Measurements from ENCODE around the gene SGMS2. TPM values are rescaled to one million over a fixed set of nuclear protein-coding genes. Genes with fewer than 3 reads are reported as not detected.

Gene SGMS2
- total RNA-seq, 1 donor from 2014 or later = 1.1 TPM

- Histone ChIP-seq H3K79me2 (ENCODE audit: low read depth) (no peaks in the 10 kb centered on the region), H4K20me1 (ENCODE audit: low read depth) (no peaks in the 10 kb centered on the region), H3F3A (ENCODE audit: low read depth) (no peaks in the 10 kb centered on the region), H3K9ac (no peak overlapping the region), H2AFZ (replicated peaks) (no peak overlapping the region), H3K4me3 (no peak overlapping the region), H3K4me2 (no peak overlapping the region), H3K27me3 (no peaks in the 10 kb centered on the region), H3K27ac (no peak overlapping the region), H3K9me3 (ENCODE audit: low read depth) (no peaks in the 10 kb centered on the region), H3K36me3 (no peaks in the 10 kb centered on the region), H3K4me1 (no peaks in the 10 kb centered on the region)
- DNase-seq (ENCODE audit: low spot score) = no peak
- Mint-ChIP-seq H3K4me1 (no peaks in the 10 kb centered on the region), H3K36me3 (no peaks in the 10 kb centered on the region), H3K9me3 (no peaks in the 10 kb centered on the region), H3K4me3 (no peak overlapping the region), H3K27ac (no peak overlapping the region), H3K27me3 (ENCODE audit: insufficient read depth, low read depth) (no peaks in the 10 kb centered on the region)
- TF ChIP-seq CTCF (IDR thresholded peaks at IDR 0.05) (no peak), EZH2phosphoT487 (IDR thresholded peaks at IDR 0.05) (no peak), EZH2 (IDR thresholded peaks at IDR 0.05) (no peak)
Measured at GRCh38 chr4:107808572-107808971, 16.2 kb upstream of the SGMS2 start.

- no peak for DNase-seq (ENCODE audit: low spot score)
- H3K4me2 ChIP-seq = no peak overlapping the region
- Mint-ChIP-seq H3K4me3 (no peak overlapping the region), H3K27me3 (ENCODE audit: insufficient read depth, low read depth) (no peaks in the 10 kb centered on the region), H3K9me3 (no peaks in the 10 kb centered on the region), H3K4me1 (no peaks in the 10 kb centered on the region), H3K27ac (no peak overlapping the region), H3K36me3 (no peaks in the 10 kb centered on the region)
- no peak overlapping the region for H3K9ac ChIP-seq
- H4K20me1 ChIP-seq (ENCODE audit: low read depth) = no peaks in the 10 kb centered on the region
- H3K27ac ChIP-seq = no peak overlapping the region
- TF ChIP-seq EZH2phosphoT487 (IDR thresholded peaks at IDR 0.05) (no peak), EZH2 (IDR thresholded peaks at IDR 0.05) (no peak), CTCF (IDR thresholded peaks at IDR 0.05) (no peak)
- H2AFZ ChIP-seq (replicated peaks) = no peak overlapping the region
- H3K4me1 ChIP-seq = no peaks in the 10 kb centered on the region
- no peaks in the 10 kb centered on the region for H3K79me2 ChIP-seq (ENCODE audit: low read depth)
- H3K4me3 ChIP-seq = no peak overlapping the region
- H3K27me3 ChIP-seq = no peaks in the 10 kb centered on the region
- H3K36me3 ChIP-seq = no peaks in the 10 kb centered on the region
- H3K9me3 ChIP-seq (ENCODE audit: low read depth) = no peaks in the 10 kb centered on the region
- H3F3A ChIP-seq (ENCODE audit: low read depth) = no peaks in the 10 kb centered on the region
Measured at GRCh38 chr4:107809210-107809609, 15.5 kb upstream of the SGMS2 start.

GRCh38 chr4:107814758-107815157 is 10.0 kb upstream of the SGMS2 start:
- Mint-ChIP-seq H3K4me3 (no peak overlapping the region), H3K27ac (no peak overlapping the region), H3K36me3 (no peaks in the 10 kb centered on the region), H3K27me3 (ENCODE audit: insufficient read depth, low read depth) (no peaks in the 10 kb centered on the region), H3K4me1 (no peaks in the 10 kb centered on the region), H3K9me3 (no peaks in the 10 kb centered on the region)
- Histone ChIP-seq H4K20me1 (ENCODE audit: low read depth) (no peaks in the 10 kb centered on the region), H3K4me1 (no peaks in the 10 kb centered on the region), H2AFZ (replicated peaks) (no peak overlapping the region), H3K4me2 (no peak overlapping the region), H3K36me3 (no peaks in the 10 kb centered on the region), H3K79me2 (ENCODE audit: low read depth) (no peaks in the 10 kb centered on the region), H3F3A (ENCODE audit: low read depth) (no peaks in the 10 kb centered on the region), H3K27ac (no peak overlapping the region), H3K9me3 (ENCODE audit: low read depth) (no peaks in the 10 kb centered on the region), H3K4me3 (no peak overlapping the region), H3K9ac (no peak overlapping the region), H3K27me3 (no peaks in the 10 kb centered on the region)
- DNase-seq (ENCODE audit: low spot score) = no peak
- TF ChIP-seq EZH2phosphoT487 (IDR thresholded peaks at IDR 0.05) (no peak), EZH2 (IDR thresholded peaks at IDR 0.05) (no peak), CTCF (IDR thresholded peaks at IDR 0.05) (no peak)

All from neural progenitor cell (in vitro differentiated cells).